GM19193 (cell line): ENCODE measurements around the gene SFT2D2.

Experiments
- POLR2A ChIP-seq: IDR thresholded peaks from 4 replicates; pipeline ENCODE4 v1.6.1; 2011; ENCODE audit not compliant: insufficient read depth, insufficient read length; ENCODE audit errors: extremely low read depth

Gene SFT2D2

DNA sequence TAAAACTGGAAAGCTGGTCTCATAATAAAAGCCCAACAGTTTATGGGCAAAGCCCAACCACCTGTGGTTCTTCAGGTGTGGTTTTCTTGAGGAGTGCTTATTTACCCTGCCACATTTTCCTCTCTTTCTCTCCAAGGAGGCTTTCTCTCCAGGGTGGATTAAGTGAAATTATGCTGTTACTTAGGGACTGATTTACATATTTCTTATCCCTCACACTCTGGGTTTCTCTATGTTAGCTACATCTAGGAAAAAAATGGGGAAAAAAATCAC is 59.7 kb downstream of the SFT2D2 start:
- TF ChIP-seq POLR2A, result no peak

DNA sequence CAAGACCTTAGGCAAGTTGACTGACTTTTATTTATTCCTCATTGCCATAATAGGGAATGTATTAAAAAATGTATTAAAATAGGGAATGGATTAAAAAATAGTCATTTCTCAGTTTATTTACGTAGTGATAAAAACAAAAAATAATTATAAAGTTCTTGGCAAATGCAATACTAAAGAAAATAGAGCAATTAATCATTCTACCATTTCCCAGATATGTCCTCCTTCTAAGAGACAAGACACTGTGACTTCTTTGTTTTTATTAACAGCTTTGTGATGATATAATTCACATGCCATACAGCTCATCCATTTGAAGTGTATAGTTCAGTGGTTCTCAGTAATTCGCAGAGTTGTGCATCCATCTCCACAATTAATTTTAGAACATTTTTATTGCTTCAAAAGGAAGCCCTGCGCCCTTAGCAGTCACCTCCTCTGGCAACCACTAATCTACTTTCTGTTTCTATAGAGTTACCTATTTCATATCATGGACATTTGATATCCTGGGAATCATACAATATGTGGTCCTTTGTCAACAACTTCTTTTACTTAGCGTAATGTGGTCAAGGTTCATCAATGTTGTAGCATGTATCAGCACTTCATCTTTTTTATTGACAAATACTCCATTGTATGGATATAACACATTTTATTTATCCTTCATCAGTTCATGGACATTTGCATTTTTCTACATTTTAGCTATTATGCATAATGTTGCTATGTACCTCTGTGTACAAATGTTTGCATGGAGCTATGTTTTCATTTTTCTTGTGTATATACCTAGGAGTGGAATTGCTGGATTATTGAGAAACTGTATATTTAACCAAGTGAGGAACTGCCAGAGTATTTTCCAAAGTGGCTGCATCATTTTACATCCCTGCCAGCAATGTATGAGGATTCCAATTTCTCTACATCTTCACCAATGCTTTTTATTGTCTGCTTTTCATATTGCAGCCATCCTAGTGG is 60.4 kb downstream of the SFT2D2 start:
- TF ChIP-seq POLR2A, result no peak

DNA sequence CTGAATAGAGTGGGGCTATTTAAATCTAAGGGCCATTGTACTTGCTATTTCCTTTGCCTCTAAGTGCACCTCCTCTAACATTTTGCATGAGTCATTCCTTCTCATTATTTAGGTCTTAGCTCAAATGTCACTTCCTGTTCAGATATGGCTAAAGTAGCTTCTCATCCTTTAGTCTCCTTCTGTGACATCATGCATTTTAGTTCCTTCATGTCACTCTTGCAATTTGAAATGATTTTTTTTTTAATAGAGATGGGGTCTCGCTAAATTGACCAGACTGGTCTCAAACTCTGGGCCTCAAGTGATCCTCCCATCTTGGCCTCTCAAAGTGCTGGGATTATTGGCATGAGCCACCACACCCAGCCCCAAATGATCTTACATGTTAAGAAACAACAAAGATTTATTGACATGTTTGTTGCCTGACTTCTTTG is 61.4 kb downstream of the SFT2D2 start:
- TF ChIP-seq POLR2A, result no peak

DNA sequence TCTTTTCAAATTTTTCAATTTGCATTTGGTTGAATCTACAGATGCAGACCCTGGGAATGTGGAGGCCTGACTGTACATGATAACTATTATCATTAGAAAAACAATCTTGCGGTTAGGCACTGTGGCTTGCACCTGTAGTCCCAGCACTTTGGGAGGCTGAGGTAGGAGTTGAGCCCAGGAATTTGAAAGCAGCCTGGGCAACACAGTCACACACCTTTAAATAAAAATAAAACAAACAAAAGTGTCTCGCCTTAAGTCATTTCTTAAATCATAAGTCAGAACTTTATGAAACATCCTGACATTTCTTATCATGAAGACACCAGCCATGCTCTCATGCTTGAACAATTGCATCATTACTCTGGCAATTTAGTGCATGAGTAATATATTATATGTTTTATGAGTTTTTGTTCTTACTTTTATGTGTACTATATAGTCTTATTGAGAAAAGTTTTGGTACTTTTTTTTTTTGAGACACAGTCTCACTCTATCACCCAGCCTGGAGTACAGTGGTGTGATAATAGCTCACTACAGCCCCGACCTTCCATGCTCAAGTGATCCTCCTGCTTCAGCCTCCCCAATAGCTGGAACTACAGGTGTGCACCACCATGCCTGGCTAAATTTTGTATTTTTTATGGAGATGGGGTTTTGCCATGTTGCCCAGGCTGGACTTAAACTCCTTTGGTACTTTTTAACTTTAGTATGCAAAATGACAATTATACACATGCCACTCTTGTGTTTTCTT is 62.7 kb downstream of the SFT2D2 start:
- no peak for TF ChIP-seq POLR2A

DNA sequence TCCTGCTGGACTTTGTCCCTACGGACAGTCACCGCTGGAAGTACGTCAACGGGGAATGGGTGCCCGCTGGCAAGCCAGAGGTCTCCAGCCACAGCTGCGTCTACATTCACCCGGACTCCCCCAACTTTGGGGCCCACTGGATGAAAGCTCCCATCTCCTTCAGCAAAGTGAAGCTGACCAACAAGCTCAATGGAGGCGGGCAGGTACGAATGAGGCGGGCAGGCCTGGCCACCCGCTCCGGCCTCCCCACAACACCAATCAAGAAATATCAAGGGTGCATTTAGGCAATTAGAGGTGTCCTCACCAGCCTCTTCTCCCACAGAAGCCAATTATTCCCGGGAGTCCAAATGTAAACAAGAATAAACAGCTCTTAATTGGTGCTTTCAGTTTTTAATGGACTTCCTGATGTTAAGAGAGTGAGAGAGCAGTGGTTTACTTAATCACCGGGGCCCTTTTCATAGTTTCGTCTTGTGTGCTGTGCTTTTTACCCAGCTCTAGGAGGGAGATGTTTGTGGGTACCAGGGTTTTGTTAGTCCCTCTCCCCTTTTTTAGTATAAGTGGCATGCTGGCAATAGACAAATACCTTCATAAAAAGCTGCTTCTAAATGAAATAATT is 65.5 kb downstream of the SFT2D2 start:
- no peak for TF ChIP-seq POLR2A

DNA sequence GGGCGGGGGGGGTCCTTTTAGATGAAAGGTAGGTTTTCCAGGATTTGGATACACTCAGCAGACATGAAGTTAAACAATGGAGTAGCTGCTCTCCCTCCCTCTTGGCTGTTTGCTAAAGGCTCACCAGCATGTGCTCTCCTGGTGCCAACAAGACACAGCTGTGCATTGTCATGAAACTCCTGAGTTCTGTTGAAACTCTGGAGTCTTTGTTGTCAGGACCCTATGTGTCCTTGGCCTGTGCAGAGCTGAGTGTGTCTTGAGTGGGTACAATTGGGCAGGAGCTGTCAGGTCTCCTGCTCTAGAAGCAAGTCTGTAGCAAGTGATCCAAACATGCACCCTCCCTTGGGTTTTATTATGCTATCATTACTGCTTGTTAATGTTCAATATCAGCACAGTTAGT is 67.6 kb downstream of the SFT2D2 start:
- no peak for TF ChIP-seq POLR2A

DNA sequence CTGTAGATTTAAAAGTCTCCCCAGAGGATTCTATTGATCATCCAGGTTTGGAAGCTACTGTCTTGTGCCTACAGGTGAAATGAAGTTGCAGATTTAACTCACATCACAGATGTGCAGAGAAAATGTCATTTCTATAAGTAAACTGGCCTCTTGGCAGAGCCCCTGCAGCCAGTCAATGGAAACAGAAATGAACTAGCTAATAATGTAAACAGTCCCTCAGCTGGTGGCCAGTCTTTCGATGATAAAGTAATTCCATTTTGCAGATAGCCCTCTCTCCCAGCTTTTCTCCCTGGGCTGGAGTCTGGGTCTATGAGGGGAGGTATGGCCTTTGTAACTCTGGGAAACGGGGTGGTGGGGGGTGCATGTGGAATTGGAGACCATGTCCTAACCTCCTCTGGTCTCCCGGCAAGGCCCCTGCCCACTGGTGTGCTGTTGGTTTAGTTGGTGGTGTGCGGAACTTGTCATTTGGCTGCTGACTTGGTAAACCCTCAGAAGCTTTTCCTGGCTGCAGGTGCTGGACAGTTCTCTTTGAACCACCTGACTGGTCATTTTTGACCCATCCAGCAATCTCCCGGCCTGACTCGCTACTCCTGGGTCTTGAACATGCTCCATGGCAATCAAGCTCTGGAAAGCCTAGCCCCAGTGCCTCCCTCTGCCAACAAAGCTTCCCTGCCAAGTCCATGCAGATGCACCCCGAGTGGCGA is 69.8 kb downstream of the SFT2D2 start:
- no peak for TF ChIP-seq POLR2A

DNA sequence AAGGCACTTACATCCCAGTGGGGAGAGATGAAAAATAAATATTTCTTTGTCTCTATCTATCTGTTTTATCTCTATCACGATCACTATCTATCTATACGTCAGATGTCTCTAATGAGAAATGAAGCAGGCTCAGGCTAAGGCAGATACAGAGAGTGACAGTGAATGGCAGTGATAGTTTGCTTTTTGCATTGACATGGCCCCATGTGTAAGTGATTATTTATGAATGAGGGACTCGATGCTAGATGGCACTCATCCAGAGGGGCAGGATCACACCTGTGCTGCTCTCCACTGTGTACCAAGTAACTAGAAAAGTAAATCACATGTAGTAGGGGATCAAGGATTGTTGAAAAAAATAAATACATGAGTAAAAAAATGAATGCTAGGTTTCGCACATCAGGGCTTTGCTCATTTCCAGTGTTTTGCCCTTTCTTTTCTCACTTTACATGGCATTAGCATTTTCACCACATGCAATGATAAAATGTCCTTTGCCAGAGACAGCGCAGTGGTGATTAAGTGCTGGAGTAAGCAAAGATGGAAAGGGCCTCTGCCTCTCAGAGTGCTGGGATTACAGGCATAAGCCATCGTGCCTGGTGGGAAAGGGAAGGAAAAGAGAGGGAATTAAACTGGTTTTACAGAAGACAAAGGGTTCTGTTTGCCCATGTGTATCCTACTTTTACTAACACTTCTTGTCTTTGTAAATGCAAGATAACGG is 71.4 kb downstream of the SFT2D2 start:
- TF ChIP-seq POLR2A, result no peak

DNA sequence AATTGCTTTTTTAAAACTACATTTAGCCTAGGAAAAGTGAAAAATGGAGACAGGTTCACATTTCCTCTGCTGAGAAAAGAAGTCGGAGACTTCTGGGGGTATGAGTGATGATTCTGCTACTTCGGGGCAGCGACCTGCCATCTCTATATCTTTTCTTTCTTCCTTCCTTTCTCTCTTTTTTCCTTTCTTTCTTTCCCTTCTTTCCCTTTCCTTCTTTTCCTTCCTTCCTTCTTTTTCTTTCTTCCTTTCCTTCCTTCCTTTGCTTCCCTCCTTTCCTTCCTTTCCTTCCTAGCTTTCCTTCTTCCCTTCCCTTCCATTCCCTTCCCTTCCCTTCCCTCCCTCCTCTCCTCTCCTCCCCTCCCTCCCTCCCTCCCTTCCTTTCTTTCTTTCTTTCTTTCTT is 72.6 kb downstream of the SFT2D2 start:
- no peak for TF ChIP-seq POLR2A

DNA sequence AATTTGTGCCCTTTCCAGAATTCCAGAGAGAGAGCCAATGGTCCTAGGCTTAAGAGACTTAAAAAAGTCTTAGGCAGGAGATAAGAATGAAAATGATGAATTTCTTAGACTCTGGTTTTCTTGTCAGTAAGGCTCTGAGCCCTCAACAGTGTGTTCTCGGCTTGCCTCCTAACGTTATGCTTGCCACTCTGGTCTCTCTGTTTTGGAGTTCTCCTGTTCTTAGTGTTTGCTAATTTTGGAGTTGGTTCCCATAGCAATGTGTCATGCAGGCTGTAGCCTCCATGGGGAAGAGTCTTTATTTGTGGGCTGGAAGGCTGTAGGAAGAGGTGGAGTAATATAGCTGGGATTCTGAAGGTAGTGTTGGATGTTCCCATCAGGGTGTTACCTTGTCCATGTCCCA is 74.8 kb downstream of the SFT2D2 start:
- TF ChIP-seq POLR2A, result no peak

DNA sequence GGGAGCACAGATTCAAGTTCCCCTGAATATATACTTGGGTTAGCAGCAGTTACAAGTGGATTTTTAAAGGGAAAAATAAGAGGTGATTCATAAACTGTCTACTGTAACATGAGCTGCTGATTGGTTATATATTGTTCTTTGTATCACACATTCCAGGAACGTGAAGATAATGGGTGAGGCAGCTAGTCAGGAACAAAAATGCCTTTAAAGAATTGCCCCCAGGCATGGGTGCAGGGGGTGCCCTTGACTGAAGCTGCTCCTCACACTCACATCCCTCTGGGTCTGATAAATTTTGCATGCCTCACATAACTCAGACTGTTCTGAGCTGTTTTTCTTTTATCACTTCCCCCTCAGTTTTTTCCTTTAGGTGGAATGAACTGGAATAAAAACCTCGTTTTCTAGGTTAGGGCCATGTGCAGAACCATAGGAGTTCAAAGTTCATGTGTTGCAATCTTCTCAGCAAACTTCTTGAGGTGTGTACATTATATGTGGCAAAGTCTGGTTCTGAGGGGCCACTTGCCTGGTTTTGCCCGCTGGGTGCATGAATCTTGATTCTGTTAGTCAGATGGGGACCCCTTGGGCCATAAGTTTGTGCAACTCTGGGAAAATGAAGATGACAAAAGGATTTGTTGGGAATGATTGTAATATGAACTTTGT is 76.0 kb downstream of the SFT2D2 start:
- TF ChIP-seq POLR2A, result no peak
